HepG2 (cell line): ENCODE measurements around the gene CDX1. TPM values are rescaled to one million over a fixed set of nuclear protein-coding genes. Genes with fewer than 3 reads are reported as not detected.

Experiments
- ATAC-seq: fragments of 200-7000 bp; cut with Tn5 transposase; 3 replicates; pipeline ENCODE4 v1.9.1; 2020; ENCODE audit warnings: mild to moderate bottlenecking, moderate library complexity
- BruUV-seq: library from RNA; stranded (reverse); fragments of 400-500 nt; replicated peaks from 2 replicates; lab custom pipeline; 2021; lab: Mats Ljungman, UMichigan
- CTCF ChIA-PET: fragments of 300-600 bp; formaldehyde crosslinking; extraction: SDS; loops from one replicate; lab custom pipeline; 2021; ENCODE audit warnings: low total read pairs, inconsistent platforms, low intra/inter-chr PET ratio; lab: Yijun Ruan, JAX
- POLR2A ChIA-PET: fragments of 350-600 bp; sonication (Branson Sonifier 250); formaldehyde crosslinking; loops from one replicate; lab custom pipeline; 2020; ENCODE audit warnings: antibody characterized with exemption, inconsistent platforms; lab: Yijun Ruan, JAX
- DNase-seq: peaks from one replicate; pipeline ENCODE4 v3.0.0-alpha.2; 2015; ENCODE audit warnings: low spot score
- FAIRE-seq: peaks from 3 replicates; lab custom pipeline; 2011; peaks lifted over from hg19 to GRCh38; lab: Jason Lieb, UNC
- H2AFZ ChIP-seq: one replicate; pipeline ENCODE4 v1.6.1; 2011; ENCODE audit warnings: low read length, inconsistent platforms
- H3K27ac ChIP-seq: fragments of 300-600 bp; 3 replicates; pipeline ENCODE4 v1.8.0; 2011; ENCODE audit warnings: mixed run types, mild to moderate bottlenecking, mixed read lengths, low read length, inconsistent platforms; ENCODE audit not compliant: insufficient read depth; ENCODE audit errors: extremely low read length
- H3K27me3 ChIP-seq, 2 experiments: fragments of 200-600 bp in 1 of 2; 2 replicates in 1 of 2; 3 replicates in 1 of 2; pipeline versions ENCODE4 v1.6.0 to v1.8.0; 2011; ENCODE audit warnings: low read length in 2 of 2, mild to moderate bottlenecking in 2 of 2, moderate library complexity in 2 of 2, inconsistent platforms in 1 of 2; ENCODE audit not compliant: insufficient read depth in 2 of 2, control insufficient read depth in 1 of 2
- H3K36me3 ChIP-seq, 2 experiments: fragments of 200-600 bp in 1 of 2; replicated peaks in 1 of 2; 2 replicates in 1 of 2; 3 replicates in 1 of 2; pipeline versions ENCODE4 v1.5.1 to v1.8.0; 2011; ENCODE audit warnings: low read length in 2 of 2, inconsistent platforms in 1 of 2; ENCODE audit not compliant: insufficient read depth in 2 of 2, control insufficient read depth in 1 of 2
- H3K4me1 ChIP-seq: 2 replicates; pipeline ENCODE4 v1.5.1; 2012; ENCODE audit warnings: low read length, inconsistent platforms; ENCODE audit not compliant: insufficient read depth
- H3K4me2 ChIP-seq: 2 replicates; pipeline ENCODE4 v1.6.0; 2011; ENCODE audit warnings: low read depth, low read length, inconsistent platforms
- H3K4me3 ChIP-seq, 3 experiments: fragments of 200-600 bp in 1 of 3; sonication (generic), shearing (Covaris generic) in 1 of 3; replicated peaks in 1 of 3; 2 replicates each; pipeline ENCODE4 v1.5.1; 2011 to 2016; ENCODE audit warnings: low read length in 3 of 3, inconsistent platforms in 2 of 3, low read depth in 2 of 3, mild to moderate bottlenecking in 2 of 3, control low read depth in 1 of 3, mixed read lengths in 1 of 3; ENCODE audit not compliant: insufficient read depth in 1 of 3
- H3K79me2 ChIP-seq: one replicate; pipeline ENCODE4 v1.6.1; 2011; ENCODE audit warnings: low read length, inconsistent platforms; ENCODE audit not compliant: insufficient read depth
- H3K9ac ChIP-seq: 2 replicates; pipeline ENCODE4 v1.6.0; 2011; ENCODE audit warnings: mild to moderate bottlenecking, low read depth, low read length, inconsistent platforms; ENCODE audit not compliant: insufficient read depth
- H3K9me3 ChIP-seq: 2 replicates; pipeline ENCODE4 v1.5.1; 2012; ENCODE audit warnings: mild to moderate bottlenecking, low read length
- H4K20me1 ChIP-seq: 2 replicates; pipeline ENCODE4 v1.6.0; 2011; ENCODE audit warnings: inconsistent platforms, mild to moderate bottlenecking, low read length, moderate library complexity; ENCODE audit not compliant: insufficient read depth
- BCL6 ChIP-seq: IDR thresholded peaks from 2 replicates; pipeline ENCODE4 v1.6.1; 2016; ENCODE audit warnings: missing genetic modification reagents, missing compliant biosample characterization
- BRD4 ChIP-seq: sonication (generic); formaldehyde crosslinking; IDR thresholded peaks from 2 replicates; pipeline ENCODE4 v1.4.0; 2020; ENCODE audit warnings: missing genetic modification reagents
- CREB1 ChIP-seq, 2 experiments: fragments of 450-650 bp in 1 of 2; IDR thresholded peaks; 2 replicates each; pipeline ENCODE4 v1.6.1; 2016 to 2017; ENCODE audit warnings: control low read depth in 1 of 2, mild to moderate bottlenecking in 1 of 2, missing compliant biosample characterization in 1 of 2, missing genetic modification characterization in 1 of 2
- HNRNPLL ChIP-seq: fragments of 200-400 bp; formaldehyde crosslinking; IDR thresholded peaks from 2 replicates; pipeline ENCODE4 v1.6.1; 2017; ENCODE audit warnings: mild to moderate bottlenecking, low read depth, low read length; ENCODE audit not compliant: poor library complexity, severe bottlenecking
- IKZF4 ChIP-seq: sonication (generic); formaldehyde crosslinking; IDR thresholded peaks from 2 replicates; pipeline ENCODE4 v1.5.1; 2020; ENCODE audit warnings: borderline replicate concordance, mild to moderate bottlenecking, low read depth, missing genetic modification reagents; ENCODE audit errors: not compliant biosample characterization
- KLF11 ChIP-seq: IDR thresholded peaks from 2 replicates; pipeline ENCODE4 v1.6.1; 2016; ENCODE audit warnings: missing compliant biosample characterization
- NR0B2 ChIP-seq: sonication (generic); formaldehyde crosslinking; IDR thresholded peaks from 2 replicates; pipeline ENCODE4 v1.4.0; 2020; ENCODE audit warnings: mild to moderate bottlenecking, missing genetic modification reagents
- RFXAP ChIP-seq: sonication (generic); formaldehyde crosslinking; IDR thresholded peaks from 2 replicates; pipeline ENCODE4 v1.4.0; 2020; ENCODE audit warnings: missing genetic modification reagents, borderline replicate concordance
- SCMH1 ChIP-seq: sonication (generic); formaldehyde crosslinking; IDR thresholded peaks from 2 replicates; pipeline ENCODE4 v1.9.0; 2021; ENCODE audit warnings: missing genetic modification reagents, mild to moderate bottlenecking, borderline replicate concordance
- TFDP1 ChIP-seq: IDR thresholded peaks from 2 replicates; pipeline ENCODE4 v1.6.1; 2016; ENCODE audit warnings: missing compliant biosample characterization, missing genetic modification reagents, borderline replicate concordance
- ZBTB1 ChIP-seq: sonication (generic); formaldehyde crosslinking; IDR thresholded peaks from 2 replicates; pipeline ENCODE4 v1.4.0; 2020; ENCODE audit warnings: missing genetic modification reagents, borderline replicate concordance
- ZFX ChIP-seq: sonication (generic); formaldehyde crosslinking; IDR thresholded peaks from 2 replicates; pipeline ENCODE4 v1.4.0; 2020; ENCODE audit warnings: mild to moderate bottlenecking, low read depth, missing genetic modification reagents, moderate library complexity
- ZNF142 ChIP-seq: sonication (generic); formaldehyde crosslinking; IDR thresholded peaks from 2 replicates; pipeline ENCODE4 v1.4.0; 2020; ENCODE audit warnings: missing genetic modification reagents
- ZNF567 ChIP-seq: sonication (generic); formaldehyde crosslinking; IDR thresholded peaks from 2 replicates; pipeline ENCODE4 v1.8.1; 2023; ENCODE audit warnings: mild to moderate bottlenecking, missing genetic modification reagents, borderline replicate concordance
- ZNF883 ChIP-seq: sonication (generic); formaldehyde crosslinking; IDR thresholded peaks from 2 replicates; pipeline ENCODE4 v1.5.1; 2020; ENCODE audit warnings: mild to moderate bottlenecking, missing genetic modification reagents; ENCODE audit errors: not compliant biosample characterization
- WGBS: methylation state at CpG from one replicate; pipeline ENCODE4 v1.1.6; 2017; ENCODE audit warnings: low lambda C conversion rate; 5-methylcytosine and 5-hydroxymethylcytosine counted together
- in situ Hi-C: cut with HindIII; loops from 2 replicates; pipeline ENCODE4 v1.10.0; 2017; ENCODE audit warnings: low pct_unique_long_range_greater_than_20kb; ENCODE audit not compliant: extremely low pct_ligation_motif_present
- intact Hi-C: fragments of 100-400 bp; cut with micrococcal nuclease; formaldehyde crosslinking; loops from one replicate; pipeline ENCODE4 v1.10.0; 2022; ENCODE audit not compliant: unreplicated experiment
- polyA plus RNA-seq, 8 experiments: library from polyadenylated mRNA; depleted of rRNA in 3 of 8; stranded (reverse) in 7 of 8; unstranded in 1 of 8; fragments of >200 nt; fragmentation: Illumina TruSeq in 4 of 8; extraction: Trizol in 4 of 8; gene quantifications; 2 replicates each; pipeline versions ENCODE4 v1.2.1 to v1.2.3, GENCODE V29; 2011 to 2016; ENCODE audit warnings: low read depth in 4 of 8, missing spikeins in 1 of 8, mixed read lengths in 1 of 8; ENCODE audit not compliant: insufficient read depth in 1 of 8
- total RNA-seq, 5 experiments: library from RNA; depleted of rRNA; stranded (reverse); fragments of >200 nt; fragmentation: Illumina TruSeq; extraction: Trizol; gene quantifications; 2 replicates each; pipeline ENCODE4 v1.2.3, GENCODE V29; 2016; ENCODE audit warnings: low read depth in 1 of 5

The CDX1 gene
- total and polyA plus RNA-seq, 2 of the 13 experiments (the other 11 are each of a cell fraction or from before 2014, with no cell fraction given): not detected

- H3K79me2 ChIP-seq: peaks cover 2% of the 10 kb centered on the region
- no TSS peak for BruUV-seq
- intact Hi-C loops (loop anchor here (10.0 kb wide), 1 partner anchor 282 kb away; no protein-coding TSS in a partner anchor), in situ Hi-C loops (no loop called here)
- H3K9me3 ChIP-seq: no peaks in the 10 kb centered on the region
- WGBS: 27% methylated on average over 11 of the region's 14 CpGs
- H3K4me2 ChIP-seq: peak overlapping the region; percentile 19
- 0 out of 2 replicates have a peak overlapping the region, but pooled peaks have one; percentile 24 for H3K9ac ChIP-seq
- H3K27ac ChIP-seq: peak overlapping the region; percentile 65
- peak overlapping the region in 1 of 3 experiments; percentile 18; a peak in 2 of 6 replicates for H3K4me3 ChIP-seq
- H3K36me3 ChIP-seq: no peaks in the 10 kb centered on the region
- peaks cover 97% of the 10 kb centered on the region for H3K4me1 ChIP-seq
- H4K20me1 ChIP-seq: no peaks in the 10 kb centered on the region
- no peak overlapping the region for H2AFZ ChIP-seq
- ChIA-PET POLR2A (interaction anchor here (0.6 to 1.2 kb wide), 3 partner anchors 45 to 116 kb away, joined by 3 to 6 read pairs (median 3); no protein-coding TSS in a partner anchor), CTCF (no interaction called here)
- DNase-seq (peak; percentile 46), ATAC-seq (no peak), FAIRE-seq (peak; percentile 18)
- no peaks in the 10 kb centered on the region for H3K27me3 ChIP-seq
- TF ChIP-seq SCMH1 (CRISPR knock-in tag) (no peak), IKZF4 (CRISPR knock-in tag) (peak; percentile 22), KLF11 (0 out of 2 replicates have a peak, but pooled peaks have one; percentile 34), BCL6 (CRISPR knock-in tag) (no peak), BRD4 (CRISPR knock-in tag) (no peak), TFDP1 (peak; percentile 85), ZNF142 (CRISPR knock-in tag) (0 out of 2 replicates have a peak, but pooled peaks have one; percentile 48), HNRNPLL (no peak), RFXAP (CRISPR knock-in tag) (no peak; the same call in 1 of the 2 replicates), ZNF883 (CRISPR knock-in tag) (no peak), NR0B2 (CRISPR knock-in tag) (no peak), CREB1 (IDR thresholded peaks at IDR 0.05) (peak; percentile 46; the same call in 1 of the 2 replicates), CREB1 (CRISPR knock-in tag; IDR thresholded peaks at IDR 0.05) (no peak), ZNF567 (CRISPR knock-in tag) (no peak), ZFX (CRISPR knock-in tag) (peak; percentile 25; the same call in 1 of the 2 replicates), ZBTB1 (CRISPR knock-in tag) (no peak)
Observed at GRCh38 chr5:150142185-150142958, 24.2 kb upstream of the CDX1 start.
